ENCODE data around the gene ADNP2. TPM values are rescaled to one million over a fixed set of nuclear protein-coding genes. Genes with fewer than 3 reads are reported as not detected.

Gene ADNP2
- total RNA-seq, 4 donors from 2014 or later = 6.2 to 24.0 (median 14.7) TPM

DNA sequence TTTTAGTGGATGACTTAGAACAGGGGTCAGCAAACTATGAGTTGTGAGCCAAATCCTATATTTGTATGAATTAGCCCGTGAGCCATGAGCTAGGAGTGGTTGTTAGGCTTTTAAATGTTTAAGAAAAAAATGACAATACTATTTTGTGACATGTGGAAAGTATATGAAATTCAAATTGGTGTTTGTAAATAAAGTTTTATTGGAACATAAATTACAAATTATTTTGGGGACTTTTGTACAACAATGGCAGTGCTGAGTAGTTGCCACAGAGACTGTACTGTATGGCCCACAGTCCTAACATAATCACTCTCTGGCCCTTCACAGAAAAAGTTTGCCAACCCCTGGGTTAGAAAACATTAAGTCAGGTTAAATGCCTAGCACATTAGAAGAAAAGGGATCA is 26.1 kb downstream of the ADNP2 start:
- intact Hi-C loops (cut with DNase I; ENCODE audit: low total_unique reads) = no loop called here

DNA sequence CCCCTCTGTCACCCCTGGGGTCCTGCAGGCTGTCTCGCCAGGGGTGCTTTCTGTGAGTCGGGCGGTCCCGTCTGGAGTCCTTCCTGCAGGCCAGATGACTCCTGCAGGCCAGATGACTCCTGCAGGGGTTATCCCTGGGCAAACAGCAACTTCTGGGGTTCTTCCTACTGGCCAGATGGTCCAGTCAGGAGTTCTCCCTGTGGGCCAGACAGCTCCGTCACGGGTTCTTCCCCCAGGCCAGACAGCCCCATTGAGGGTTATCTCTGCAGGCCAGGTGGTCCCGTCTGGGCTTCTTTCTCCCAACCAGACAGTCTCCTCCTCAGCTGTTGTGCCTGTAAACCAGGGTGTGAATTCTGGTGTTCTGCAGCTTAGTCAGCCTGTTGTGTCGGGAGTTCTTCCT is 27.6 kb downstream of the ADNP2 start:
- Histone ChIP-seq H3K4me1 (no peaks in the 10 kb centered on the region), H3K4me3 (no peak overlapping the region), H3K27ac (no peak overlapping the region), H3K36me3 (no peaks in the 10 kb centered on the region), H3K27me3 (no peaks in the 10 kb centered on the region), H3K9me3 (no peaks in the 10 kb centered on the region)
- TF ChIP-seq POLR2A (IDR thresholded peaks at IDR 0.05) = no peak
- no peak for TF ChIP-seq CTCF (IDR thresholded peaks at IDR 0.05)
- DNase-seq = no peak
- intact Hi-C loops (cut with DNase I; ENCODE audit: low total_unique reads) = no loop called here

More for the DNA sequence above, 26.1 kb downstream of the ADNP2 start:
- Histone ChIP-seq H3K36me3 (no peaks in the 10 kb centered on the region), H3K9me3 (no peaks in the 10 kb centered on the region), H3K27me3 (no peaks in the 10 kb centered on the region), H3K4me3 (no peak overlapping the region), H3K4me1 (no peaks in the 10 kb centered on the region), H3K27ac (no peak overlapping the region)
- TF ChIP-seq POLR2A (IDR thresholded peaks at IDR 0.05) (no peak), CTCF (IDR thresholded peaks at IDR 0.05) (no peak)
- DNase-seq = no peak

- H3K4me3 ChIP-seq = no peak overlapping the region
- H3K27me3 ChIP-seq = no peaks in the 10 kb centered on the region
- H3K4me1 ChIP-seq = no peaks in the 10 kb centered on the region
- intact Hi-C loops (cut with DNase I; ENCODE audit: low total_unique reads) = no loop called here
- no peak for DNase-seq
- no peaks in the 10 kb centered on the region for H3K9me3 ChIP-seq
- no peaks in the 10 kb centered on the region for H3K36me3 ChIP-seq
- TF ChIP-seq POLR2A (IDR thresholded peaks at IDR 0.05) = no peak
- TF ChIP-seq CTCF (IDR thresholded peaks at IDR 0.05) = no peak
- no peak overlapping the region for H3K27ac ChIP-seq
These were observed 28.1 kb downstream of the ADNP2 start for GRCh38 chr18:80137137-80137536.

DNA sequence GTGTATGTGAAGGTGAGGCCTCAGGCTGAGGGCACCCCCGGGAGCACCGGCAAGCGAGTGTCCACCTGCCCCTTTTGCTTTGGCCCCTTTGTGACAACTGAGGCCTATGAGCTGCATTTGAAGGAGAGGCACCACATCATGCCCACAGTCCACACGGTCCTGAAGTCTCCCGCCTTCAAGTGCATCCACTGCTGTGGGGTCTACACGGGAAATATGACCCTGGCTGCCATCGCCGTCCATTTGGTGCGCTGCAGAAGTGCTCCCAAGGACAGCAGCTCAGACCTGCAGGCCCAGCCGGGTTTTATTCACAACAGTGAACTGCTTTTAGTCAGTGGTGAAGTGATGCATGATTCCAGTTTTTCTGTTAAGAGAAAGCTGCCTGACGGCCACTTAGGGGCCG is 28.9 kb downstream of the ADNP2 start:
- DNase-seq = no peak
- no peak overlapping the region for H3K4me3 ChIP-seq
- H3K27ac ChIP-seq = no peak overlapping the region
- no peak for TF ChIP-seq POLR2A (IDR thresholded peaks at IDR 0.05)
- no peak for TF ChIP-seq CTCF (IDR thresholded peaks at IDR 0.05)
- H3K27me3 ChIP-seq = no peaks in the 10 kb centered on the region
- H3K9me3 ChIP-seq = no peaks in the 10 kb centered on the region
- intact Hi-C loops (cut with DNase I; ENCODE audit: low total_unique reads) = no loop called here
- H3K4me1 ChIP-seq = no peaks in the 10 kb centered on the region
- no peaks in the 10 kb centered on the region for H3K36me3 ChIP-seq

- Histone ChIP-seq H3K9me3 (no peaks in the 10 kb centered on the region), H3K27ac (no peak overlapping the region), H3K4me3 (no peak overlapping the region), H3K4me1 (no peaks in the 10 kb centered on the region), H3K27me3 (no peaks in the 10 kb centered on the region), H3K36me3 (no peaks in the 10 kb centered on the region)
- intact Hi-C loops (cut with DNase I; ENCODE audit: low total_unique reads) = no loop called here
- DNase-seq = no peak
- TF ChIP-seq POLR2A (IDR thresholded peaks at IDR 0.05) = no peak
- TF ChIP-seq CTCF (IDR thresholded peaks at IDR 0.05) = no peak
These were observed 31.5 kb downstream of the ADNP2 start for GRCh38 chr18:80140455-80140985.
